Activated CD4-positive, alpha-beta T cell treated with anti-CD3 and anti-CD28 coated beads for 24 hours (primary cell): ENCODE results near the gene SCUBE3.

ENCODE experiments used
- DNase-seq, 2 donors: peaks; one replicate each; pipeline ENCODE4 v3.0.0-alpha.2; 2020; ENCODE audit warnings: low read depth in 2 of 2

Gene SCUBE3

DNA sequence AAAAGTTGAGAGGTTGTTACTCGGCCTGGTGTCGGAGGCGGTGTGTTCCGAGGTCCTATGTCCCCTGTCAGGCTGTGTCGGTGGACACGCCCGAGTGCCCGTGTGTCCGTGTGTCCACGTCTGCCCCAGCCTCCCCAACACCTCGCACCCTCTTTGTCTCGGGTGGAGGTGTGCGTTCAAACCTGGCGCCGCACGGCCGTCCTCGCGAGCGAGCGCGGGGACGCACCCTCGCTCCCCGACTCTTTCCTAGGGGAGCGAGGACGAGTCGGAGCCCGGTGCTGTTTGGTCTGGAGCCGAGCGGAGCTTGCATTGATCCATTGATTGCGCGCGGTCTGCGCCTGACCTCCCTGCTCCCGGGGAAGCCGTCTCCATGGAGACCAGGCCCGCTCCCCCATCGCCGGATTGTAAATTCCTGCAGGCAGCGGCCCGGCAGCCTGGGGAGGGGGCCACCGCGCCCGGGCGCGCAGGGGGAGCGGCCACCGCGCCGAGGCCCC lies 411 bp upstream of the SCUBE3 start:
- no peak for DNase-seq

DNA sequence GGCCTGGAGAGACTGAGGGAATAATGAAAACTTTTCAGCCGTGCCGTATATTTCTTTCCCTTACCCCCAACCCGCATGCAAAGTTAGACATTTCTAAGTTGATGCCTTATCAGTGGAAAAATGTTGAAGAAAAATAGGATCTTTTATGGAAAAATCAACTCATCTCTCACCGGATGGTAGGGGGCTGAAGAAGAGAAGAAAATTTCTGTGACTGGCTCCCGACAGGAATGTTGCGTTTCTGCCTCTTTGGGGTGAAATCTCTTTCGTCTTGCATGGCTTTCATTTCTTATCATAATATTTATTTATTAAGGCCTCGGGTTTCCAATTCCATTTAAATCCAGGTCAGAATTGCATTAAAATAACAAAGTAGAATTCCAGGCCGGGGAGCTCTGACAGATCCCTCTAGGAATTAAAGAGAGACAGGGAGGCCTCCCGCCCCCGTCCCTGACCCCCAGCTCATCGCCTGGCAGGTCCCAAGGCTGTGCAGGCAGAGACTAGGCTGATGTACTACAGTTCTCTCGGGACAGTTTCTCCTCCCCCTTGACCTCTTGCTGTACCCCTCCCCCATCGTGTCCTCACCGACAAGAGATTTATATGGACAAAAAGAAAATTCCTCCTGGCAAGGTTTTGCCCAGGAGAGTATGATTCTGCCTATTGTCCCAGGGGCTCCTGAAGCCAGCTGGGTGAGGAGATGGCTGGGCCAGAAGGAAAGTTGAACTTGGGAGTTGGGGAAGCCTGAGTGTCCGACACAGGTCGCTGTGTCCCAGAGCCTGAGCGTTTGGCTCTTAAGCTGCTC lies 1.3 kb downstream of the SCUBE3 start:
- DNase-seq, result no peak

DNA sequence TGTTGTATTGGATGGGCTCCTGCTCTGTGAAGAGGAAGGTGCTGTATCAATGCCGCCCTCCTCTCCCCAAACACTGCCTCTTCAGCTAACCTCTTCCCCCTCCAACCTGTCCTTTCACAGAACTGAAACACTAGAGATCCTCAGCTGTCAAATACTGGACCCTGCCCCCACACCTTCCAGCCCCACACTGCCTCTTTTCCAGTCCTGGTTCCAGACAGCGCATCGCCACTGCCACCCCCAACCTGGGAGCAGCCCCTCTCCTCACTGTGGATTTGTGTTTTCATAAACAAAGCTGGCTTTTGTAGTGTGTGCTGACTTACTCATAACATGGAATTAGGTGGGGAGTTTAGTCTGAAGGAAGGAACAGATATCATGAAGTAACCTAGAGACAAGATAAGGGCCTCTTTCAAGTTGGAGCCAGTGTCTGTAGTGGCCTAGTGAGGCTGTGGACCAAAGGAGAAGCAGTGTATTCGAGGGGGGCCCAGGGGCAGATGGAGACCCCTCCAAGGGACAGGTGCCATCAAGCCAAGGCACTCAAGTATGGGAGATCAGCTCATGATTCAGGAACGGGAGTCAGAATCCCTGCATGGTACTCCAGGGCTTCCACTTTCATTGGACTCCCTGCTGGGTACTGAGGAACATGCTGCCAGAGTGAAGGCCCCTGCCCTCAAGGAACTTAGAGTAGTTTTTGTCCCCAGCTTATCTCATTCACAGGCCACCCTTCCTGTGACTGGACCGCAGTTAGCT lies 2.1 kb downstream of the SCUBE3 start:
- no peak for DNase-seq

DNA sequence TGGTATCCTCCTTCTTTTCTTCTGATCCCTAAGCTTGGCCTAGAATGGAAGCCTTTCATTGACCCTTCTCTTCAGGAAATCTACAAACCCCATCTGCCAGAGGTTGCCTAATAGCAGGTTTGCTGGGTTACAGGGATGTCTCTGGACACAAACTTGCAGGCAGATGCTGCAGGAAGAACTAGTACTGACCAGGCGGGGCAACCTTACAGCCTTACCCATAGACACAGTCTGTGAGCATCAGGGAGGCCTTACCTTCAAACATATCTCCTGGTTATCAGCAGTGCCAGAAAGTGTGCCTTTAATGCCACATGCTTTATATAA lies 2.6 kb downstream of the SCUBE3 start:
- DNase-seq, result no peak

DNA sequence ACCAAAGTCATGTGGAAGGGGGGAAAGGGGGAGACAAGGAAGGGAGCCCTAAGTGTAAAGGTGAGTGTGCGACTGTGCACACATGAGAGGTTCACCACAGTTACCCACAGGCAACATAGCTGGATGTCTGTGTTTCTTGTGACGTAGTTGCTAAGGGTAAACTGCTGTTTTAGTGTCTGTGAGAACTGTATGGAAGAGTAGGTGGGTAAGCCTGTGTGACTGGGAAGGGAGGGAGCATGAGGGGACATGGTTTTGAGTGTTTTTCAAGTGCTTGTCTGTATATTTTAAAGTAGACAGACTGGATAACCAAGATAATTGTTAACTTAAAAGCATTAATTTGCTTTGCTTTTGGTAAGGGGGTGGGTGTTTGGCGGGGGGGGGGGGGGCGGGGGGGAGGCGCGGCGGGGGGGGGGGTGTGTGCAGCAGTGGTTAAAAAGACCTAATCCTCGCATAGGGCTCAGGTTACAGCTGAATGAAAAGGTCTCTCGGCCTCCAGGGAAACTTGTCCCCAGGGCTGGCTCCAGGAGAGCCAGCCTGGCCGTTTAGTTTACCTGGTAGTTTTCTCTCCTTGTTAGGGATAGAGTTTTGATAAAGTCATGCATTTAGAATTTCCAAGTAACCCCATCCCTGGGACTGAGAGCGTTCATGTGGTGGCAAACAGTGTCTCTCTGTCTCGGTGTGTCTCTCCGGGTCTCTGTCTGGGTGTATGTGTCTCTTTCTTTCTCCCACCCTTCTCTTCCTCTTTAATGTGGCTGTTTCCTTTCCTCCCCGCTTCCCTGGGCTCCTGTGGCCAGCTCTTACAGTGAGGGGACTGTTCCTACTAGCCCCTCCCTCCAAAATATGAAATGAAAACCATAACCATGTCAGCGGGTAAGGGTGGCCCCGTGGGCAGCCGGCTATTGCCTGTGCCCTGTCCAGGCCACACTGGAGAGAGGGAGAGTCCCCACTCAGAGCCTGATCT lies 3.4 kb downstream of the SCUBE3 start:
- no peak for DNase-seq

DNA sequence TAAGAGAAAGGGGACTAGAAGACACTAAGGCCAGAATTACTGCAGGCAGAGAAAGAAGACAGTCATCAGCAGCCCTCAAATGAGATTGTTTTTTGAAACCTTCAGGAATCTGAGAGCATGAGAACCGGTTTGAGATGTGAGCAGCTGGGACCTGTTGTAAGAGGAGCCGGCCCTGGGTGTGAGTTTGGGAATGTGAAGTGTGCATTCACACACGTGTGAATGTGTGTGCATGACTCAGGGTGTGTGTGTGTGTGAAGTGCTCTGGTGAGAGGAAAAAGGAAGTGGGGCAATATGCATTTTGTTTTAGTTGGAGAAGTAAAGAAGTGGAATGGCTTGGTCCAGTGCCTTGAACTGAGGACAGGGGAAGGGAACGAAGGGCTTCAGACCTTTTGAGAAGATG lies 4.3 kb downstream of the SCUBE3 start:
- no peak for DNase-seq

DNA sequence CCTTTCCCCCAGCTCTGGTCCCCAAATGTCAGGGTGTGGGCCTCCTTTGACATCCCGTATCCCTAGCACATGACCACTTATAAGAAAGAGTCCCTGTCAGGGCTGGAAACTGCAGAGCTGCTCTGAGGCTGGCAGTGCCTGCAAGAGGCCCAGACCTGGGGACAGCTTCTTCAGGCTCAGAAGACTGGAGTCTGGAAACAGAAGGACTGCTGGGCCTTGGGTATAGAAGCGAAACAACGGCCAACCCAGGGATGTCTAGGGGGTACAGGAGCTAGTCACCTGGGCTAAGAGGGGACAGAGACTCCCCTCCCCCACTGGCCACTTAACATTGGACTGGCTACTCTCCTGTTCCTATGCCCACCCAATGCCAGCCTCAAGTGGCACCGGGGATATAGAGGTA lies 4.7 kb downstream of the SCUBE3 start:
- DNase-seq, result no peak

DNA sequence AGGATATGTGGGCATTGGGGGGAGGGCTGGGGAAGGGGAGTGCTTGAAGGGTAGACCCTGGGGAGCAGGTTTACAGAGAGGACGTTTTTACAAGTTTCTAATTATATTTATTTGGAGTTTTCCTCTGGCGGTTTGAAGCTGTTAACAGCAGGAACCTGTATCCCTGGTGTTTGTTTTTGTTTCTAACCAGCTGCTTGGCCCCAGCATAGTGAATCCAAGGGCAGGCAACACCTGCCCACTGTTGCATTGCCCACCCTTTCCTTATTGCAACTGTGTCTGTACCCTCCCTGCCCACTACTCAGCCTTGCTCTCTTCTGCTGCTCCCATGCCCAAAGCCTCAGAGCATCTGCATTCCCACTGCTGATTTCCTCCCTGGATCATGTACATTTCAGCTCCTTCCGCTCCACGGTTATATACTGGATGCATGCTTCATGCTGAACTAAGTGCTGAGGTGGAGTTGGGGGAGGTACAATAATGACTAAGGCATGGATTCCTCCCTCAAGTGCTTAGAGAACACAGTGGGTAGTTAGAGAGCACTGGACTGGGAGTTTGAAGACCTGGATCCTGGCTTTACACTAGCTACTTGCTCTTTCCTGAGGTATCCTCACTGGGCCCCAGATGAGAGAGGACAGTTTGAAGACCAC lies 6.0 kb downstream of the SCUBE3 start:
- DNase-seq, result no peak

DNA sequence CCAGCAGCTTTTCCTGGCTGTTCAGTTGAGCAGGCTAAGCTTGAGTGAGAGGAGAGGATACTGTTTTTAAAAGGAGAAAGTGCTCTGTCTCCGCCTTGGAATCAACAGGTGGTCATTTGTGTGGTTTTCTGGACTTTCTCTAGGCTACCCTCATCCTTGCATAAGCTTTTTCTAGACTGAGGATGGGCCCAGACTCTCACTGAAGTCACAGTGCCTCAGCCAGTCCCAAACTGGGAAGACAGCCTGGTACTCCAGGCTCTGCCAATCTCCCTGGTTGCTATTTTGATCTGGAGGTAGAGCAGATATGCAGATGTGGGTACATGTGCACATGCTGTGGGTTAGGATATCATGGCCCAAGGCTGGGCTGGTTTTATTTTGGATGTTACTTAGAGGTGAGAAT lies 7.0 kb downstream of the SCUBE3 start:
- DNase-seq, result no peak

DNA sequence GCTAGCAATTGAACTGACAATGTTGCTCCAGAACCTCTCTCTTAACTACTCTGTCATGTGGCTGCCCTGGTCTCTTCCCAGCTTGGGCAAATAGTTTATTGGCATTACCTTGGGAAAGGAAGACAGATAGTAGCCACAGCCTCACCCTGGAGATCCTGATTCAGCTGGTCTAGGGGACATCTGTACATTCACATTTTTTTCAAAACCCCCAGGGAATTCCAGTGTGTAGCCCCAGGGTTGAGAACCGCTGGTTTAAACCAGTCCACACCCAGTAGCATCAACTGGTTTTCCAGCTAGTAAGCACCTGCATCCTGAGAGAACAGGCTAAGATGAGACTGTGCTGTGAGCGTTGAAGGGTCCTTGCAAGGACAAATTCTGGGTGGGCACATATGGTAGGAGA lies 9.6 kb downstream of the SCUBE3 start:
- no peak for DNase-seq

DNA sequence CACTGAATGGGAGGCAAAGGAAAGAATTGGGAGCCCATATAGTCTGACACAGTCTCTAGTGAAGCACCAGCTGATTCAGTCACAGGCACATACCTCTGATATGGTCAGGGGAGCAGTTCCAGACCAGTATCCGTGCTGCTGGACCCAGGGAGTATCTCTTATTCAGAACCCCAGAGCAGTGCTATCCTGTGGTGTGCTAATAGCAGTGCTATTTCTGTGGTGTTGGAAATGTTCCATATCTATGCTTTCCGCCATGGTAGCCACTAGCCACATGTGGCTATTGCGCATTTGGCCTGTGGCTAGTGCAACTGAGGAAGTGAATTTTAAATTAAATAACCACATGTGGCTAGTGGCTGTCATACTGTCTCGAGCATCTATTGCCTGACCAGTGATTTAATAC lies 11.0 kb downstream of the SCUBE3 start:
- DNase-seq, result no peak

DNA sequence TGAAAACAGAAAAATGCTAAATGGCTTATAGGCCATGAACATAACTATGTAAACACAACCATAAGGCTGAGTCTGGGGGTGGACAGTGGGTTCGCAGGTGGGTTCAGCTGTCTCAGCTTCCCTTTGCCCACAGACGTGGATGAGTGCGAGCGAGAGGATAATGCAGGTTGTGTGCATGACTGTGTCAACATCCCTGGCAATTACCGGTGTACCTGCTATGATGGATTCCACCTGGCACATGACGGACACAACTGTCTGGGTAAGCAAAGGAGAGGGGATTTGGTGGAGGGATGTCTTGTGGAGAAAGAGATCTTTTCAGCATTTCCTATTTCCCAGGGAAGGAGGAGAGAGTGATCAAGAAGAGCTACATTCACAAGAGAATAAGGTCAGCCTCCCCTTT lies 14.7 kb downstream of the SCUBE3 start:
- DNase-seq, result no peak

DNA sequence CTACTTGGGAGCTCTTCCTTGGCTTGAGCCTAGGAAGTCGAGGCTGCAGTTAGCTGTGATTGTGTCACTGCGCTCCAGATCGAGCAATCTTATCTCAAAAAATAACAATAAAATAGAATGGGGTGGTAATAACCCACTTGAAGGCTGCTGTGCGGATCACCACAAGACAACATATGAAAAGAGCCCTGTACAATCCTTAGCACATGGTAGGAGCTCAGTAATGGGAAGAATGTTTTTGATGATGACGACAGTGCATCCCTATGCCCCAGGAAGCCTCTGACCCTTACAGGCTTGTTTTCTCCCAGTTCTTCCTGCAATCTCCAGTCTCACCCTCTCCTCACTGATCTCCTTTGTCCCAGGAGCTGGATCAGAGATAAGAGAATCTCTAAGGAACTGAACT lies 15.5 kb downstream of the SCUBE3 start:
- DNase-seq, result no peak

DNA sequence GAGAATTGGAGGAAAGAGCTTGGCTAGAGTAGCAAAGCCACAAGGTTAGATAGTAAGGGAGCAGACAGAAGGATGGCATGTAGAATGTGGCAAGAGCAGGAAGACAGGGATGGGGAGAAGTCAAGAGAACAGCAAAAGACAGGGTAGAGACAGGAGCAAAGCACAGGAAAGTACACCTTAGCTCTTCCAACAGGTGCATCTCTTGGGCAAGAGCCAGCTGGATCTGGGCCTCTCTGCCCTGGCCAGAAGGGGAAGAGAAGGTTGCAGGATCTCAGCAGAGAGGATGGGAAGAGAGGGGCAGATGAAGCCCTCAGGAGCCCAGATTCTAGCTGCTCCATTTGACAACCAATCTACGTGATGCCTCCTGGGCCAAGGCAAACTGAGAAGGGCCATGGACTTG lies 16.7 kb downstream of the SCUBE3 start:
- no peak for DNase-seq

DNA sequence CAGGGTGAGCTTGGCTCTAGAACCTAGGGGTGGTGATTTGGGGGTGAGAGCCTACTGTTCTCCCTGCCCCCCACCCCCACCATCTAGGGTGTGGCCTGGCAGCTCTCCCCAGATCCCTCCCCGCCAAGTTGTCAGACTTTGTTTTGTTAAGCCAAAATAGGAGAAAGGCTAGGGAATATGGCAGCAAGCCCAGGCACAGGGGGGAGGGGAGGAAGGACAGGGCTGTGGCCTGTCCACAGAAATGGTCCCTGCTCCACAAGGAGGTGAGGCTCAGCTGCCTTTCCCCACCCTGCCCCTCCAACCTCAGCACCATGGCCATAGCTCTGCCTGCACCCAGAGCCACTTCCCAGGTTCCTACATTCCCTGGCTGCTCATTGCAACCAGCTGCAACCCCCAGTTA lies 17.2 kb downstream of the SCUBE3 start:
- DNase-seq, result no peak

DNA sequence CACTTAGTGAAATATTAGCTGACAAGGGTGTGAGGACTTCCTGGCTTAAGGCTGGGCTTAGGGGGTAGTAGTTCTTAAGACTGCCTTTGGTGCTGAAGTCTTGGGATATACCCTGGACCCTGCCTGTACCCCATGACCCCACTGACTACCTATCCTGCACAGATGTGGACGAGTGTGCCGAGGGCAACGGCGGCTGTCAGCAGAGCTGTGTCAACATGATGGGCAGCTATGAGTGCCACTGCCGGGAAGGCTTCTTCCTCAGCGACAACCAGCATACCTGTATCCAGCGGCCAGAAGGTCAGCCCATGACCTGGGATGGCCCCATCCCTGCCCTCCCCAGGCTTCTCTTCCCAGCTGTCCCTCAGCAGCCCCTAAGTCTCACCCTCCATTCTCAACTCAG lies 17.8 kb downstream of the SCUBE3 start:
- DNase-seq, result no peak

DNA sequence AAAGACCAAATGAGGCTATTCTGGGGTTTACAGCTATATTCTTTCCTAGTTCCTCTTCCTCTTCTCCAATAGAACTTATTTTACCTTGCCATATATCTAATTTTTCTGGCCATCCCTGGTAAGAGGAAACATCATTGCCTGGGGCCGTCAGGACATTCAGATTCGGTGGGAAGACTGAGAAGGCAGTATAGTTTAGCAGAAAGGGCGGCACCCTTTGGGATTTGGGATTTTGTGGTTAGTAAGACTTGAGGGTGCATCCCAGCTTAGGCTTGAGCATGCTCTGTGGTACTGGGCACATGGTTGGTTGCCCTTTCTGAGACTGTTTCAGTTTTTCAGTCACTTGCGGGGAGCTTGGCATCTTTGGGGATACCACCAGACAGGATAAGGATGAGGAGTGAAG lies 21.1 kb downstream of the SCUBE3 start:
- no peak for DNase-seq

DNA sequence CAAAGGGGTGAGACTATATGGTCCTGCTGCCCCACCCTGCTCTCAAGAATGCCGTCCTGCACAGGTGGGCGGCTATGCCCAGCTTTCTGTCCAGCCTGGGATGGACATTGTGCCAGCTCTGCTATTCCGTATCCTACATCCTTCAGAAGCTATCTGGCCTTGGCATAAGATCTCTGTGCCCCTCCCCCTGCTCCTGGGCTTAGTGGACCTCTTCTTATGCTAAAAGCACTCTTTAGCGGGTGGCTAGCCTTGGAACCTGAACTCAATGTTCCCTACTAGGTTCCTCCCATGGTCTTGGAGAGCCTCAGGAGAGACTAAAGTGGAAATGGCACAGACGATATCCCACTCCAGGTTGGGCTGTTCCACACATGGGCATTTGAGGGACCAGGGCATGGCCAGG lies 22.5 kb downstream of the SCUBE3 start:
- no peak for DNase-seq

DNA sequence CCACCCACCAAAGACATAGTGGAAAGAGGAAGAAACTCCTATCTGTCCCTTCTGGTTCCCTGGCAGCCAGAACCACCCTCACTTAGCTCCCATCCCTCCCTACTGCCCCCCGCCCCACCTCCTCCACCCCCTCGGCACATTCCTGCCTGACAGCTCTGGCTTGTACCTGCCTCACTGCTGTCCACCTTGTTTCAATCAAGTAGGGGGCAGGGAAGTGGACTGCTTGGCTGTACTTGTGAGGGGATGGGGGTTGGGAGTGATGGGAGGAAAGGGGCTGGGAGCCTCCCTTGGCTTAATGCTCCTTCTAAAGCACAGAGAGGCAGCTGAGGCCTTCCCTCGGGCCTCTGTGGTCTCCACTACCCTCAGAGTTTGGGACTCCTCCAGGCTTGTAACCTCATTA lies 23.7 kb downstream of the SCUBE3 start:
- DNase-seq, result no peak

DNA sequence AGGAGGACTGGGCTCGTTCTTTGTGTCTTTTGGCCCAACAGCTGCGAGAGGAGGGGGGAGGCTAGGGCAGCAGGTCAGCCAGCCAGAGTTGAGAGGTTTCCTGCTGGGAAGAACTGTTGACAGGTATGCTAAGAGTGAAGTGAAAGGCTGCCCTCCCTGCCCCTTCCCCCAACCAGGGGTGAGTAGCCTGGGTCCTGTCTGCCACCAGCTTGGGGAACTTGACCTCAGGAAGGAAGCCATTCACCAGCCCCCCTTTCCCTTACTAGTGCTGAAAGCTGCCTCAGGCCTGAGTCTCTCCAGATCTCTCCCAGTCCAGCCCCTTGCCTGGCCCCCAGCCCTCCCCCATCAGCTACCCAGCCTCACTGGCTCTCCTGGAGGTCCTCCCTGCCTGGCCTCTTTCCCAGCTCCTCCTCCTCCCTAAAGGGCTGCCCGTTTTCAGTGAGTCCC lies 25.1 kb downstream of the SCUBE3 start:
- DNase-seq, result no peak

DNA sequence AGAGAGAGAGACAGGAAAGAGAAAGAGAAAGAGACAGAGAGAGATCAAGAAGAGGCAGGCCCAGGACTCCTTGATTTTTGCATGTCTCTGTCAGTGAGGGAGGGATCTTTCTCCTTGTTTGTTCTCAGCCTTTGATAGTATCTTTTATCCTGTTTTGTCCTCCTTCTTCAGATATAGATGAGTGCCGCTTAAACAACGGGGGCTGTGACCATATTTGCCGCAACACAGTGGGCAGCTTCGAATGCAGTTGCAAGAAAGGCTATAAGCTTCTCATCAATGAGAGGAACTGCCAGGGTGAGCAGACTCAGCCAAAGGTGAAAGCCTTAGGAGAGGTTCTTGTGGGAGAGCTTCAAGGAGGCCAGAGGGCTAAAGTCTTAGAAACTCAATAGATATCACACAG lies 25.8 kb downstream of the SCUBE3 start:
- DNase-seq, result no peak
